ENCODE data around the gene CR2. TPM values are rescaled to one million over a fixed set of nuclear protein-coding genes. Genes with fewer than 3 reads are reported as not detected.

The CR2 gene
- total RNA-seq, 4 donors from 2014 or later = 0.12 to 0.46 TPM; not detected in 2

- TF ChIP-seq, protein P1, sequence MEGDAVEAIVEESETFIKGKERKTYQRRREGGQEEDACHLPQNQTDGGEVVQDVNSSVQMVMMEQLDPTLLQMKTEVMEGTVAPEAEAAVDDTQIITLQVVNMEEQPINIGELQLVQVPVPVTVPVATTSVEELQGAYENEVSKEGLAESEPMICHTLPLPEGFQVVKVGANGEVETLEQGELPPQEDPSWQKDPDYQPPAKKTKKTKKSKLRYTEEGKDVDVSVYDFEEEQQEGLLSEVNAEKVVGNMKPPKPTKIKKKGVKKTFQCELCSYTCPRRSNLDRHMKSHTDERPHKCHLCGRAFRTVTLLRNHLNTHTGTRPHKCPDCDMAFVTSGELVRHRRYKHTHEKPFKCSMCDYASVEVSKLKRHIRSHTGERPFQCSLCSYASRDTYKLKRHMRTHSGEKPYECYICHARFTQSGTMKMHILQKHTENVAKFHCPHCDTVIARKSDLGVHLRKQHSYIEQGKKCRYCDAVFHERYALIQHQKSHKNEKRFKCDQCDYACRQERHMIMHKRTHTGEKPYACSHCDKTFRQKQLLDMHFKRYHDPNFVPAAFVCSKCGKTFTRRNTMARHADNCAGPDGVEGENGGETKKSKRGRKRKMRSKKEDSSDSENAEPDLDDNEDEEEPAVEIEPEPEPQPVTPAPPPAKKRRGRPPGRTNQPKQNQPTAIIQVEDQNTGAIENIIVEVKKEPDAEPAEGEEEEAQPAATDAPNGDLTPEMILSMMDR (IDR thresholded peaks at IDR 0.05) = no peak
- no peak for ATAC-seq (ENCODE audit: low FRiP score)
- DNase-seq (ENCODE audit: low spot score) = no peak
These were observed 37.1 kb upstream of the CR2 start for GRCh38 chr1:207417076-207417475.

DNA sequence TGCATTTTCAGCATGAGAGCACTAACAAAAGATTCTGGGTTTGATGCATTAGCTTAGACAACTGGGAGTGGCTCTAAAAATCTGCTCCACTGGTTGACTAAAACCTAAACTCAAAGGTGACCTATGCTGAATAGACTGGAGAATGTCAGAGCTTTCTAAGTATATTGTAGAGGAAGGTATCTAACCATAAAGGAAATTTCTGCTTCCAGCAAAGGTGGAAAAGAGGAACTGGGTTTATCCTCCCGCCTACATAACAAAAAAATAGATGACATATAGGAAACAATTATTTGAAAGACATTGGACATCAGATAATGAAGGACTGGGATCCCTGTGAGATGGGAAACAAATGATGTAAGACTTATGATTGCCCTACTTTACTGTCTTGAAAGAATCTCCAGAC, 35.8 kb upstream of the CR2 start:
- TF ChIP-seq, protein P1 (IDR thresholded peaks at IDR 0.05) = no peak
- no peak for DNase-seq (ENCODE audit: low spot score)
- ATAC-seq (ENCODE audit: low FRiP score) = no peak

DNA sequence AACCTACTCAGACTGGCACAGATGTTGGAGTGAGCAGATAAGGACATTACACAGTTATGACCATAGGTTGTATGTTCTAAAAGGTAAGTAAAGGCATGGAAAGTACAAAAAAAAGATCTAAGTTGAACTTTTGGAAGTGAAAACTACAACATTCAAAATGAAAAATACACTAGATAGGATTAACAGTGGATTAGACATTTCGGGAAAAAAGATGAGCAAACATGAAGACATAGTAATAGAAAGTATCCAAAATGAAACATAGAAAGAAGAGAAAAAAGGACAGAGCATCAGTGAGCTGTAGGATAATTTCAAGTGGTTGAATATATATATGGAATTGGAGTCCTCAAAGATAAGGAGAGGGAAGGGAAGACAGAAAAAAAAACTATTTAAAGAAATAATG, 34.0 kb upstream of the CR2 start:
- no peak for ATAC-seq (ENCODE audit: low FRiP score)
- TF ChIP-seq, protein P1 (IDR thresholded peaks at IDR 0.05) = no peak
- DNase-seq (ENCODE audit: low spot score) = no peak

GRCh38 chr1:207421078-207421477, 33.0 kb upstream of the CR2 start:
- DNase-seq (ENCODE audit: low spot score) = no peak
- ATAC-seq (ENCODE audit: low FRiP score) = no peak
- TF ChIP-seq, protein P1 (IDR thresholded peaks at IDR 0.05) = no peak

- TF ChIP-seq, protein P1 (IDR thresholded peaks at IDR 0.05) = no peak
- no peak for DNase-seq (ENCODE audit: low spot score)
- no peak for ATAC-seq (ENCODE audit: low FRiP score)
These were observed 30.4 kb upstream of the CR2 start for GRCh38 chr1:207423560-207424292.

DNA sequence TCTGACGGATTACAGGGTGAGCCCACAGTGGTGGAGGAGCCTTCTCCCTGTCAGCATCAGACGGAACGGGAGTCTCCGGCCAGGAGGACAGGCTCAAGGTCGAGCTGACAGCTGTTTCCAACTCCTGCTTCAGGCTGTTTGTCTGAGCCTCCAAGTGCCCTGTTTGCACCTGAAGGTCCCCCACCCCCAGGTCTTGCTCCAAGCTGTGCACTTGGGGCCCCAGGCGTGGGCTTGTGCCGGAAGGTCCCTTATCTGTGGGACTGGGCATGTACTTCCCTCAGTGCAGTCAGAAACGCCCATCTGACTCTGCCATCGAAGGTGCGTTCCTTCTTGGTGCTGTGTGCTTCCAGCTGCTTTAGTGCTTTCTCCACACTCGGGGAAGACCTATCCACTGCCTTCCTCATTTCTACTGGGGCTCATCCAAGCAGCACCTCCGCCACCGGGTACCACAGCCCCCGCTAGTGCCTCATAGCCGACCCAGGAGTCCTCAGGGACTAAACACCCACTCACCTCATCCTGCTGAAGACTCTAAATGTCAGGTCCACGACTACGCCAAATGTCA, 29.5 kb upstream of the CR2 start:
- DNase-seq (ENCODE audit: low spot score) = no peak
- TF ChIP-seq, protein P1 (IDR thresholded peaks at IDR 0.05) = no peak

More for the DNA sequence above, 29.5 kb upstream of the CR2 start:
- ATAC-seq (ENCODE audit: low FRiP score) = no peak
